Midbrain (tissue), 1 donor: ENCODE data around the gene TSPAN9.
"Not testable (repeated sequence)": the region's sequence is repeated elsewhere in the genome, so short reads cannot be mapped to it uniquely, and the experiment has no call there.

ENCODE experiments used
- DNase-seq: peaks from one replicate; lab custom pipeline; 2025; lab: John Stamatoyannopoulos, UW

TSPAN9 gene

GRCh38 chr12:3044141-3044630 lies 33.0 kb upstream of the TSPAN9 start:
- no peak for DNase-seq

GRCh38 chr12:3045494-3045893 lies 31.7 kb upstream of the TSPAN9 start:
- DNase-seq = no peak

- DNase-seq = no peak
Observed at GRCh38 chr12:3045989-3046388, 31.2 kb upstream of the TSPAN9 start.

GRCh38 chr12:3046441-3047200 lies 30.6 kb upstream of the TSPAN9 start:
- DNase-seq = no peak

GRCh38 chr12:3047961-3048360 lies 29.2 kb upstream of the TSPAN9 start:
- no peak for DNase-seq

- no peak for DNase-seq
Observed at GRCh38 chr12:3048540-3048939, 28.6 kb upstream of the TSPAN9 start.

GRCh38 chr12:3049176-3049575 lies 28.0 kb upstream of the TSPAN9 start:
- DNase-seq = no peak

GRCh38 chr12:3049611-3050249 lies 27.4 kb upstream of the TSPAN9 start:
- DNase-seq = no peak

GRCh38 chr12:3054374-3054773 lies 22.8 kb upstream of the TSPAN9 start:
- DNase-seq = no peak

- no peak for DNase-seq
Observed at GRCh38 chr12:3055026-3055703, 22.0 kb upstream of the TSPAN9 start.

GRCh38 chr12:3055704-3056467 lies 21.3 kb upstream of the TSPAN9 start:
- DNase-seq = no peak

- DNase-seq = no peak
Observed at GRCh38 chr12:3061059-3061458, 16.1 kb upstream of the TSPAN9 start.

- DNase-seq = no peak
Observed at GRCh38 chr12:3061501-3062215, 15.5 kb upstream of the TSPAN9 start.

GRCh38 chr12:3065300-3065699 lies 11.9 kb upstream of the TSPAN9 start:
- DNase-seq = no peak

GRCh38 chr12:3065846-3066245 lies 11.3 kb upstream of the TSPAN9 start:
- DNase-seq = not testable (repeated sequence)

GRCh38 chr12:3069714-3070113 lies 7.5 kb upstream of the TSPAN9 start:
- no peak for DNase-seq

- DNase-seq = no peak
Observed at GRCh38 chr12:3071107-3071506, 6.1 kb upstream of the TSPAN9 start.

- DNase-seq = no peak
Observed at GRCh38 chr12:3071710-3072109, 5.5 kb upstream of the TSPAN9 start.

- peak; percentile 77 for DNase-seq
Observed at GRCh38 chr12:3073438-3074250, 3.5 kb upstream of the TSPAN9 start.

- no peak for DNase-seq
Observed at GRCh38 chr12:3075315-3075714, 1.9 kb upstream of the TSPAN9 start.
